Hematopoietic multipotent progenitor cell treated with erythropoietin and hydrocortisone succinate and interleukin-3 and kit ligand, for 6 days (in vitro differentiated cells): Measurements from ENCODE around the gene SULT1B1.
A peak's percentile ranks its signal among the peaks of the same experiment; 100 is the strongest.

Experiments used
- DNase-seq: peaks from one replicate; pipeline ENCODE4 v3.0.0-alpha.2; 2015

Gene SULT1B1

DNA sequence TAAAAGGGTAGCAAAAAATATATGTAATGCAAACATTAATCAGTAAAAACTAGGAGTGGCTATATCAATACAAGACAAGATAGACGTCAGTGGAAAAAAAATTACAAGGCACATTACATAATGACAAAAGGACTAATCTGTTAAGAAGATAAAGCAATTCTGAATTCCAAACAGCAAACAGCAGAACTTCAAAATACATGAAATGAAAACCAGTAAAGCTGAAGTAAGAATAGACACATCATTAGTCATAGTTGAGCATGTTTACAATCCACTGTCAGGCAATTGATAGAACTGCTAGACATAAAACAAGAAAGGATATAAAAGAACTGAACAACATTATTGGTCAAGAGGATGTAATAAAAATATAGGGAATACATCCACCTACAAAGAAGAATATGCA is 12.2 kb downstream of the SULT1B1 start:
- DNase-seq = no peak

GRCh38 chr4:69744157-69744478 is 16.3 kb downstream of the SULT1B1 start:
- DNase-seq = no peak

GRCh38 chr4:69743476-69744156 is 16.8 kb downstream of the SULT1B1 start:
- no peak for DNase-seq

DNA sequence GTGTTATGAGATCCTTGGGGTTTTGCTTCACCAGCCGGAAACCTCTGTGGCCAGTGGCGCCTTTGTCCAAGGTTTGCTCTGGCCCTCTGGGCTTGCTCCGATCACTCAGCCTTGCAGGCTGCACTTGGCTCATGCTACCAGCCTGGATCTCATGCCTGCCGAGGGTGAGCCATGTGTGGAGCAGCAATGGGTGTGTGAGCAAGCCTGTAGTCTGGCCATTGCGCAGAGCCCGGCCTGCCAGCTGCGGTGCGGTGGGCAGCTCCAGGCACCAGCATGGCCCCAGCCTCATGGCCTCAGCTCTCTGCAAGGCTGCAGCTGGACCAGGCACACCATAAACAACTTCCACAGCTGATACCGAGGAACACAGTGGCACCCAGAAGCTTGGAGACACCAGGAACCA is 17.8 kb downstream of the SULT1B1 start:
- DNase-seq = no peak

DNA sequence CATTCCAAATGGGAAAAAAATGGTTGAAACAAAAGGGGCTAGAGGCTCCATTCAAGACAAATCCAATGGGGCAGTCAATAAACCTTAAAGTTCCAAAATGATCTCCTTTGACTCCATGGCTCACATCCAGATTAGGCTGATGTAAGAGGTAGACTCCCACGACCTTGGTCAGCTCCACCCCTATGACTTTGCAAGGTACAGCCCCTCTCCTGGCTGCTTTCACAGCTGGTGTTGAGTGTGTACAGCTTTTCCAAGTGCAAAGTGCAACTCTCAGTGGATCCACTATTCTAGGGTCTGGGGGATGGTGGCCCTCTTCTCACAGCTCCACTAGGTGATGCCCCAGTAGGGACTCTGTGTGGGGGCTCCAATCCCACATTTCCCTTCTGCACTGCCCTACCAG is 21.5 kb downstream of the SULT1B1 start:
- DNase-seq = no peak

GRCh38 chr4:69735119-69735518 is 25.3 kb downstream of the SULT1B1 start:
- DNase-seq = no peak

GRCh38 chr4:69731847-69732246 is 28.6 kb downstream of the SULT1B1 start:
- DNase-seq = no peak

DNA sequence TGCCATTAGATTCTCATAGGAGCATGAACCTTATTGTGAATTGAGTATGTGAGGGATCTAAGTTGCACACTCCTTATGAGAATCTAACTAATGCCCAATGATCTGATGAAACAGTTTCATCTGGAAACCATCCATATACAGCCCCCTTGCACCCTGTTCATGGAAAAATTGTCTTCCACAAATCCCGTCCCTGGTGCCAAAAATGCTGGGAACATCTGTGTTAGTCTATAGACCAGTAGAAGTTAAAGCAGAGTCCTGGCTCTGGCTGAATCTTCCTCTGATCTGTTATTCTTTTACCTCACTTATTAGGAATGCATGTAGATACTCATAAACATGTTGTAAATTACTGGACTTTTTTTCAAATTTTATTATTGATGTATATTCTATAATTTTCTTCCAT is 29.2 kb downstream of the SULT1B1 start:
- no peak for DNase-seq

DNA sequence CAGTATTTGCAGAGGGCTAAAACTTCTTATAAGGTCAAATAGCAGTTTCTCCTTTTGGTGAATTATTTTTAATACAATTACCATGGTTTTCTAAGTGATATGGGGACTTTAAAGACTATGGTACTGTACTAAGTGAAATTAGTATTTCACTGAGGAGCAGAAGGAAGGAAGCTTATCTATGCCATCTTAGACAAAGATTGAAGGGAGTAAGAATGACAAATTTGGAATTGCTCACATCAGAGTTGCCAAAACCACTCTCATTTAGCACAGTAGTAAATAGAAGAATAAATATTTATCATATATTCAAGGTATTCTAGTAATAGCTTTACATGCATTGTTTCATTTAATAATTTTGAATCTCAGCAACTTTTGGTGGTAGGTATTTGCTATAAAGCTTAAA is 30.4 kb downstream of the SULT1B1 start:
- no peak for DNase-seq

DNA sequence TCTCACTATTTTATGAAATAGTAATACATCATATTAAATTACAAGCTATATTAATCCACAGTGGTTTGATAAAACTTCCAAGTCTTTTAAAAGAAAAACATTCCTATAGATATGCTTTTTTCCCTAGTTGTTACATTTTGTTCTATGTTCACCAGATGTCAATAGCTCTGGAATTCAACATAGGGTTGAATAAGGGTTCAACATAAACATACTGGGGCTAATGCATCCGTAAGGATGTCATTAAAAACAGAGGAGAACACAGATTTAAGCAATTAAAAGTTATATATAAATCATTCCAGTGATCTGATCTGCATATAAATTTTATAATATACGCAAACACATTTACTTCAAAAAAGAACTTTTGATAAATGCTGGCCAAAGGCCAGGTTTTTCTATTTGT is 32.5 kb downstream of the SULT1B1 start:
- no peak for DNase-seq

DNA sequence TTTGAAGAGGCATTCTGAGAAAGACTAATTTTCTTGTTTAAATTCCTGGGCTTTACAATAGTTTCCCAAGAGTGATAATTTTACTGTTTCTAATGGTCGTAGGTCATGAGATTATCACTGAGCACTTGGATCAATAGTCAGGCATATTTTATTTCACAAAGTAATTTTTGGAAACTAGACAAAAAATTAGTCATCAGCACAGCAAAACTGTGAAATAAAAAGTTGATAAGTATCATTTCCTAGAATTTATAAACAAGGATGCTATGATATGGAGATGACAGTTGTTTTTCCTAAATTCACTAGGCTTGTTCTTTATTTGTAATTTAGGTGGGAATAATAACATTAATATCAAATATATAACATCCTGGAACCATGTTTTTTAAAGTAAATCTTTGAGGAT is 33.0 kb downstream of the SULT1B1 start:
- DNase-seq = no peak

- no peak for DNase-seq
Measured at GRCh38 chr4:69726971-69727370, 33.4 kb downstream of the SULT1B1 start.

- peak; percentile 53 for DNase-seq
Measured at GRCh38 chr4:69718396-69719271, 41.8 kb downstream of the SULT1B1 start.

DNA sequence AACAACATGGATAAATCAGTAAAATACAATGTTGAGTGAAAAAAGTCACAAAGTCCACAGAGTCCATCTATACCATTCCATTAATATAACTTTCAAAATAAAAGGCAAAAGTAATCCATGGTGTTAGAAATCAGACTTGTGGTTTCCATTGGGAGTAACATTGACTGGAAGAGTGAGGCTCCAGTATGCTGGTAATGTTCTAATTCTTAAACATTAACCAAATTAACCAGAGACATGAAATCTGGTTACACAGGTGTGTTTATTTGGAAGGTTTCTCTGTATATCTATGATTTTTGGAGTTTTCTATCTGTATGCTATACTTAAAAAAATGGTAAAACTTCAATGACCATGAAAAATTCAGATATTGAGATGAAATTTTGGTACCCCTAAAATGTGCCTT is 42.6 kb downstream of the SULT1B1 start:
- DNase-seq = no peak

- DNase-seq = no peak
Measured at GRCh38 chr4:69716654-69717053, 43.8 kb downstream of the SULT1B1 start.

GRCh38 chr4:69714086-69714485 is 46.3 kb downstream of the SULT1B1 start:
- DNase-seq = no peak

GRCh38 chr4:69713593-69713992 is 46.8 kb downstream of the SULT1B1 start:
- peak; percentile 75 for DNase-seq

GRCh38 chr4:69710580-69710979 is 49.8 kb downstream of the SULT1B1 start:
- DNase-seq = no peak

GRCh38 chr4:69708211-69708610 is 52.2 kb downstream of the SULT1B1 start:
- DNase-seq = no peak

- no peak for DNase-seq
Measured at GRCh38 chr4:69707807-69708206, 52.6 kb downstream of the SULT1B1 start.

DNA sequence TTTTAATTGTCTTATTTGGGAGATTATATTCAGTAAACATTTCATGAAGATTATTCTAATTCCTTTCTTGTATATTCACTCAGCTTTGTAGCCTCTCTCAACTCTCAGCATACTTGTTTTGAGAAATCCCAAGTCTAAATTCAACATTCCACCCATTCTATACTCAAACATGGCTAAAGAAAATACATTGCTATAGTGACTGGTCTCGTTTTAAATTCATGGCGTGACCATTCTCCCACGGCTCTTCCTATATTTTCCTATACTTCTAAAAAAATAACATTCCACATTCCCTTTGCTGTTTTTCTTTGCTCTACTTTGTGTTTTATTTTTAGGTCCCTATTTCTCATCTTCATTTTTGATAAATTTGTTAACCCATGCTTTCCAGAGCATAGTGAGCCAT is 58.2 kb downstream of the SULT1B1 start:
- DNase-seq = no peak

GRCh38 chr4:69701696-69702095 is 58.7 kb downstream of the SULT1B1 start:
- no peak for DNase-seq

- DNase-seq = no peak
Measured at GRCh38 chr4:69697536-69698242, 62.7 kb downstream of the SULT1B1 start.

GRCh38 chr4:69689599-69689998 is 70.8 kb downstream of the SULT1B1 start:
- DNase-seq = peak; percentile 76
